ENCODE data around the gene LHCGR. TPM values are rescaled to one million over a fixed set of nuclear protein-coding genes. Genes with fewer than 3 reads are reported as not detected.

LHCGR gene
- polyA plus RNA-seq, 1 of the 3 experiments (the other 2 are of a cell fraction): not detected

- TF ChIP-seq MXI1 (IDR thresholded peaks at IDR 0.05; ENCODE audit: low read depth, low read length): no peak
- no peak for TF ChIP-seq ZBTB33 (IDR thresholded peaks at IDR 0.05; ENCODE audit: borderline replicate concordance, low read depth)
- TF ChIP-seq POLR2AphosphoS5 (IDR thresholded peaks at IDR 0.05; ENCODE audit: low read depth, low read length): no peak
- TF ChIP-seq TAF1 (IDR thresholded peaks at IDR 0.05; ENCODE audit: borderline replicate concordance, low read depth, low read length): no peak
- TF ChIP-seq, protein P1, sequence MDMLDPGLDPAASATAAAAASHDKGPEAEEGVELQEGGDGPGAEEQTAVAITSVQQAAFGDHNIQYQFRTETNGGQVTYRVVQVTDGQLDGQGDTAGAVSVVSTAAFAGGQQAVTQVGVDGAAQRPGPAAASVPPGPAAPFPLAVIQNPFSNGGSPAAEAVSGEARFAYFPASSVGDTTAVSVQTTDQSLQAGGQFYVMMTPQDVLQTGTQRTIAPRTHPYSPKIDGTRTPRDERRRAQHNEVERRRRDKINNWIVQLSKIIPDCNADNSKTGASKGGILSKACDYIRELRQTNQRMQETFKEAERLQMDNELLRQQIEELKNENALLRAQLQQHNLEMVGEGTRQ (IDR thresholded peaks at IDR 0.05; ENCODE audit: borderline replicate concordance, low read depth, low read length): no peak
- no peak for TF ChIP-seq TEAD4 (IDR thresholded peaks at IDR 0.05; ENCODE audit: borderline replicate concordance, insufficient read depth)
- TF ChIP-seq, protein P2, sequence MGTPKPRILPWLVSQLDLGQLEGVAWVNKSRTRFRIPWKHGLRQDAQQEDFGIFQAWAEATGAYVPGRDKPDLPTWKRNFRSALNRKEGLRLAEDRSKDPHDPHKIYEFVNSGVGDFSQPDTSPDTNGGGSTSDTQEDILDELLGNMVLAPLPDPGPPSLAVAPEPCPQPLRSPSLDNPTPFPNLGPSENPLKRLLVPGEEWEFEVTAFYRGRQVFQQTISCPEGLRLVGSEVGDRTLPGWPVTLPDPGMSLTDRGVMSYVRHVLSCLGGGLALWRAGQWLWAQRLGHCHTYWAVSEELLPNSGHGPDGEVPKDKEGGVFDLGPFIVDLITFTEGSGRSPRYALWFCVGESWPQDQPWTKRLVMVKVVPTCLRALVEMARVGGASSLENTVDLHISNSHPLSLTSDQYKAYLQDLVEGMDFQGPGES (IDR thresholded peaks at IDR 0.05; ENCODE audit: low read depth, low read length): no peak
- no peak for TF ChIP-seq PBX3 (IDR thresholded peaks at IDR 0.05)
- TF ChIP-seq CHD2 (IDR thresholded peaks at IDR 0.05; ENCODE audit: low read length, partially characterized antibody): no peak
- no peak for TF ChIP-seq NRF1 (IDR thresholded peaks at IDR 0.05; ENCODE audit: low read depth, low read length)
- no peak for TF ChIP-seq SIN3A (IDR thresholded peaks at IDR 0.05; ENCODE audit: borderline replicate concordance, low read depth, low read length)
- TF ChIP-seq EZH2phosphoT487 (IDR thresholded peaks at IDR 0.05; ENCODE audit: borderline replicate concordance, low read depth): no peak
- TF ChIP-seq MEF2A (IDR thresholded peaks at IDR 0.05; ENCODE audit: borderline replicate concordance, low read depth): no peak
- no peak for TF ChIP-seq JUND (IDR thresholded peaks at IDR 0.05)
- TF ChIP-seq, protein P3, sequence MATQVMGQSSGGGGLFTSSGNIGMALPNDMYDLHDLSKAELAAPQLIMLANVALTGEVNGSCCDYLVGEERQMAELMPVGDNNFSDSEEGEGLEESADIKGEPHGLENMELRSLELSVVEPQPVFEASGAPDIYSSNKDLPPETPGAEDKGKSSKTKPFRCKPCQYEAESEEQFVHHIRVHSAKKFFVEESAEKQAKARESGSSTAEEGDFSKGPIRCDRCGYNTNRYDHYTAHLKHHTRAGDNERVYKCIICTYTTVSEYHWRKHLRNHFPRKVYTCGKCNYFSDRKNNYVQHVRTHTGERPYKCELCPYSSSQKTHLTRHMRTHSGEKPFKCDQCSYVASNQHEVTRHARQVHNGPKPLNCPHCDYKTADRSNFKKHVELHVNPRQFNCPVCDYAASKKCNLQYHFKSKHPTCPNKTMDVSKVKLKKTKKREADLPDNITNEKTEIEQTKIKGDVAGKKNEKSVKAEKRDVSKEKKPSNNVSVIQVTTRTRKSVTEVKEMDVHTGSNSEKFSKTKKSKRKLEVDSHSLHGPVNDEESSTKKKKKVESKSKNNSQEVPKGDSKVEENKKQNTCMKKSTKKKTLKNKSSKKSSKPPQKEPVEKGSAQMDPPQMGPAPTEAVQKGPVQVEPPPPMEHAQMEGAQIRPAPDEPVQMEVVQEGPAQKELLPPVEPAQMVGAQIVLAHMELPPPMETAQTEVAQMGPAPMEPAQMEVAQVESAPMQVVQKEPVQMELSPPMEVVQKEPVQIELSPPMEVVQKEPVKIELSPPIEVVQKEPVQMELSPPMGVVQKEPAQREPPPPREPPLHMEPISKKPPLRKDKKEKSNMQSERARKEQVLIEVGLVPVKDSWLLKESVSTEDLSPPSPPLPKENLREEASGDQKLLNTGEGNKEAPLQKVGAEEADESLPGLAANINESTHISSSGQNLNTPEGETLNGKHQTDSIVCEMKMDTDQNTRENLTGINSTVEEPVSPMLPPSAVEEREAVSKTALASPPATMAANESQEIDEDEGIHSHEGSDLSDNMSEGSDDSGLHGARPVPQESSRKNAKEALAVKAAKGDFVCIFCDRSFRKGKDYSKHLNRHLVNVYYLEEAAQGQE (IDR thresholded peaks at IDR 0.05; ENCODE audit: low read depth, low read length): no peak
- no peak for TF ChIP-seq TCF12 (IDR thresholded peaks at IDR 0.05)
- TF ChIP-seq MAX (IDR thresholded peaks at IDR 0.05; ENCODE audit: low read depth): no peak
- no peak for TF ChIP-seq RAD21 (IDR thresholded peaks at IDR 0.05; ENCODE audit: low read length)
- TF ChIP-seq RFX5 (IDR thresholded peaks at IDR 0.05; ENCODE audit: low read length): no peak
- TF ChIP-seq USF1 (IDR thresholded peaks at IDR 0.05; ENCODE audit: borderline replicate concordance, low read depth): no peak
- no peak overlapping the region for H3K4me3 ChIP-seq (ENCODE audit: low read depth in 2 of 2, low read length in 1 of 2)
- H3K27ac ChIP-seq (ENCODE audit: low read depth in 2 of 2, low read length in 1 of 2): no peak overlapping the region
- H3K36me3 ChIP-seq (replicated peaks in 1 of 2; ENCODE audit: control insufficient read depth in 1 of 2, insufficient read depth in 2 of 2, low read length in 1 of 2): no peaks in the 10 kb centered on the region
- CTCF ChIA-PET: interaction anchor here (1.2 kb wide), 1 partner anchor 12 kb away, joined by 3 read pairs; no protein-coding TSS in a partner anchor
- H3K9me3 ChIP-seq: no peaks in the 10 kb centered on the region
- no peaks in the 10 kb centered on the region for H3K79me2 ChIP-seq (ENCODE audit: insufficient read depth)
- no peaks in the 10 kb centered on the region; a peak in 1 of 4 replicates for H3K4me1 ChIP-seq (ENCODE audit: control insufficient read depth in 1 of 2, insufficient read depth in 2 of 2, low read depth in 1 of 2, low read length in 1 of 2)
- WGBS (ENCODE audit: low lambda C conversion rate): 33% methylated on average over 1 of the region's 1 CpG
- POLR2A ChIA-PET: no interaction called here
- H3K27me3 ChIP-seq (ENCODE audit: insufficient read depth): no peaks in the 10 kb centered on the region
- H4K20me1 ChIP-seq (ENCODE audit: insufficient read depth): no peaks in the 10 kb centered on the region
- no peak overlapping the region for H3K9ac ChIP-seq
- H3F3A ChIP-seq (replicated peaks; ENCODE audit: insufficient read depth): no peaks in the 10 kb centered on the region
- no peak overlapping the region for H3K4me2 ChIP-seq
- H2AFZ ChIP-seq (ENCODE audit: low read depth): no peak overlapping the region
- DNase-seq: no peak
- no peaks in the 10 kb centered on the region for H3K9me2 ChIP-seq
Observed at GRCh38 chr2:48759682-48760081, 4.2 kb upstream of the LHCGR start.
